Measurements from ENCODE around the gene SLC9A3. TPM values are rescaled to one million over a fixed set of nuclear protein-coding genes. Genes with fewer than 3 reads are reported as not detected.

Gene SLC9A3
- total and polyA plus RNA-seq, 4 donors, result 2.3 to 7.2 (median 4.3) TPM

GRCh38 chr5:472656-473550 lies 51.3 kb downstream of the SLC9A3 start:
- Histone ChIP-seq H3K4me3 (ENCODE audit: low read depth, low read length) (peak overlapping the region; percentile 63), H3K27me3 (ENCODE audit: control insufficient read depth, insufficient read depth, low read length) (peaks cover 18% of the 10 kb centered on the region), H3K36me3 (ENCODE audit: control insufficient read depth, insufficient read depth, low read length) (peaks cover 57% of the 10 kb centered on the region), H3K4me1 (ENCODE audit: control insufficient read depth, insufficient read depth, low read length) (peaks cover 45% of the 10 kb centered on the region), H3K27ac (ENCODE audit: low read depth, low read length) (peak overlapping the region; percentile 25), H3K9me3 (ENCODE audit: control insufficient read depth, insufficient read depth, low read length) (no peaks in the 10 kb centered on the region)
- DNase-seq (ENCODE audit: low read depth in 4 of 6, low spot score in 6 of 6), result peak; percentile 43 to 96 (median 79)
- WGBS (ENCODE audit: insufficient coverage), result under 1% methylated on average over 137 of the region's 137 CpGs

- peak in 1 of 6 donors; percentile 24 for DNase-seq (ENCODE audit: low read depth in 4 of 6, low spot score in 6 of 6)
- peaks cover 45% of the 10 kb centered on the region for H3K4me1 ChIP-seq (ENCODE audit: control insufficient read depth, insufficient read depth, low read length)
- 10% methylated on average over 25 of the region's 30 CpGs for WGBS (ENCODE audit: insufficient coverage)
- peak overlapping the region; percentile 53 for H3K4me3 ChIP-seq (ENCODE audit: low read depth, low read length)
- H3K36me3 ChIP-seq (ENCODE audit: control insufficient read depth, insufficient read depth, low read length), result peaks cover 52% of the 10 kb centered on the region
- no peak overlapping the region for H3K27ac ChIP-seq (ENCODE audit: low read depth, low read length)
- H3K27me3 ChIP-seq (ENCODE audit: control insufficient read depth, insufficient read depth, low read length), result peaks cover 18% of the 10 kb centered on the region
- no peaks in the 10 kb centered on the region for H3K9me3 ChIP-seq (ENCODE audit: control insufficient read depth, insufficient read depth, low read length)
Observed at GRCh38 chr5:472076-472655, 52.1 kb downstream of the SLC9A3 start.

DNA sequence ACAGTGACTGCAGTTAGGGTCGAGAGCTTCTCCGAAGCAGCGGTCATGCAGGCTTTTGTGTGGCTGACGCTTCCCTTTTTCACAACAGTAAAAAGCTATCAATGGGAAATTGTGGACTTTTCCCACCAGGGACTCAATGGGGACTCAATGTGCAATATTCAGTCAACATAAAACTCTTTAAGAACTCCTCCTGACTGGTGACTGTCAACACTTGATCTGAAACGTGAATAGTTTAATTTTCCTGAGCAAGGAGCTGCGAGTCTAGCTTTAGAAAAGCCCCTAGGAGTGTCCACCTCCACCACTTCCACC lies 52.5 kb downstream of the SLC9A3 start:
- H3K9me3 ChIP-seq (ENCODE audit: control insufficient read depth, insufficient read depth, low read length), result no peaks in the 10 kb centered on the region
- peaks cover 52% of the 10 kb centered on the region for H3K36me3 ChIP-seq (ENCODE audit: control insufficient read depth, insufficient read depth, low read length)
- WGBS (ENCODE audit: insufficient coverage), result 60% methylated on average over 3 of the region's 6 CpGs
- H3K27me3 ChIP-seq (ENCODE audit: control insufficient read depth, insufficient read depth, low read length), result peaks cover 17% of the 10 kb centered on the region
- no peak for DNase-seq (ENCODE audit: low read depth in 4 of 6, low spot score in 6 of 6)
- peak overlapping the region; percentile 53 for H3K4me3 ChIP-seq (ENCODE audit: low read depth, low read length)
- H3K27ac ChIP-seq (ENCODE audit: low read depth, low read length), result no peak overlapping the region
- peaks cover 45% of the 10 kb centered on the region for H3K4me1 ChIP-seq (ENCODE audit: control insufficient read depth, insufficient read depth, low read length)

GRCh38 chr5:470961-471749 lies 53.1 kb downstream of the SLC9A3 start:
- Histone ChIP-seq H3K27ac (ENCODE audit: low read depth, low read length) (no peak overlapping the region), H3K4me3 (ENCODE audit: low read depth, low read length) (no peak overlapping the region)

DNA sequence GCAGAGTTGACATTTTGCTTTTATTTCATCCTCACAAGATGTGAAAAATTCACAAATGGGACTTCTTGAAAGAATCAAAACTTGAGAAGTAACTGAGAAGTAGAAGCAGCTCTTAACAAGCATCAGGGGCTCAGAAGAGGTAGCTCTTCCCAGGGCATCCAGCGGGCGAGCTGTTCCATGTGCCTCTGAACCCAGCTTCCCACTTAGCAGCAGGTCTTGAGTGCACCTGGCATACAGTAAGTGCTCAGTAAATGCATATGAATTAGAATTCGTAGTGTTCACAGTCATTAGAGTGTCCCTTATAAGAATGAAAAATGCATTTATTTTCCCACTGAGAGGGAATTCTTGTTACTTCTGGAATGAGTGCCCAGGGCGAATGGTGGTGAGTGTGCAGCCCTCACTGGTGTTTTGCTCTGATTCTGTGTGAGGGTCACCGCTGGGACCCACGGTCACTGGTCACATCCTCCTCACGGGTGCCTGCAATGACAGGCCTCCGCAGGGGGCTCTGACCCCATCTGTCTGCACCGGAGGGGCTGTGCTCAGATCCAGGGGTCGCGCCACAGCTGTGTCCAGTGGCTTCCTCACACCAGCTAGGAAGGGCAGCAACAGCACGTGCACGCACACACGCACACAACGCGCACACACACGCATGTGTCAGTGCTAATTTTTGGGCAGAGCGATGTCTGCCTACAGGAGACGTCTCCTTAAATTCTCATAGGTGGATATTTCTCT lies 54.3 kb downstream of the SLC9A3 start:
- DNase-seq (ENCODE audit: low read depth in 4 of 6, low spot score in 6 of 6), result no peak
- Histone ChIP-seq H3K9me3 (ENCODE audit: control insufficient read depth, insufficient read depth, low read length) (no peaks in the 10 kb centered on the region), H3K27me3 (ENCODE audit: control insufficient read depth, insufficient read depth, low read length) (peaks cover 3% of the 10 kb centered on the region), H3K4me1 (ENCODE audit: control insufficient read depth, insufficient read depth, low read length) (peaks cover 29% of the 10 kb centered on the region), H3K36me3 (ENCODE audit: control insufficient read depth, insufficient read depth, low read length) (peaks cover 55% of the 10 kb centered on the region), H3K27ac (ENCODE audit: low read depth, low read length) (no peak overlapping the region), H3K4me3 (ENCODE audit: low read depth, low read length) (no peak overlapping the region)
- WGBS (ENCODE audit: insufficient coverage), result 93% methylated on average over 16 of the region's 19 CpGs

More at GRCh38 chr5:470961-471749, 53.1 kb downstream of the SLC9A3 start:
- Histone ChIP-seq H3K4me1 (ENCODE audit: control insufficient read depth, insufficient read depth, low read length) (peaks cover 41% of the 10 kb centered on the region), H3K27me3 (ENCODE audit: control insufficient read depth, insufficient read depth, low read length) (peaks cover 15% of the 10 kb centered on the region), H3K36me3 (ENCODE audit: control insufficient read depth, insufficient read depth, low read length) (peaks cover 52% of the 10 kb centered on the region), H3K9me3 (ENCODE audit: control insufficient read depth, insufficient read depth, low read length) (no peaks in the 10 kb centered on the region)
- DNase-seq (ENCODE audit: low read depth in 4 of 6, low spot score in 6 of 6), result no peak
- 92% methylated on average over 30 of the region's 31 CpGs for WGBS (ENCODE audit: insufficient coverage)

- peaks cover 67% of the 10 kb centered on the region for H3K36me3 ChIP-seq (ENCODE audit: control insufficient read depth, insufficient read depth, low read length)
- no peaks in the 10 kb centered on the region for H3K9me3 ChIP-seq (ENCODE audit: control insufficient read depth, insufficient read depth, low read length)
- no peak overlapping the region for H3K4me3 ChIP-seq (ENCODE audit: low read depth, low read length)
- no peaks in the 10 kb centered on the region for H3K27me3 ChIP-seq (ENCODE audit: control insufficient read depth, insufficient read depth, low read length)
- no peak for DNase-seq (ENCODE audit: low read depth in 4 of 6, low spot score in 6 of 6)
- H3K27ac ChIP-seq (ENCODE audit: low read depth, low read length), result no peak overlapping the region
- peaks cover 18% of the 10 kb centered on the region for H3K4me1 ChIP-seq (ENCODE audit: control insufficient read depth, insufficient read depth, low read length)
- WGBS (ENCODE audit: insufficient coverage), result 80% methylated on average over 1 of the region's 6 CpGs
Observed at GRCh38 chr5:468401-468800, 55.8 kb downstream of the SLC9A3 start.

DNA sequence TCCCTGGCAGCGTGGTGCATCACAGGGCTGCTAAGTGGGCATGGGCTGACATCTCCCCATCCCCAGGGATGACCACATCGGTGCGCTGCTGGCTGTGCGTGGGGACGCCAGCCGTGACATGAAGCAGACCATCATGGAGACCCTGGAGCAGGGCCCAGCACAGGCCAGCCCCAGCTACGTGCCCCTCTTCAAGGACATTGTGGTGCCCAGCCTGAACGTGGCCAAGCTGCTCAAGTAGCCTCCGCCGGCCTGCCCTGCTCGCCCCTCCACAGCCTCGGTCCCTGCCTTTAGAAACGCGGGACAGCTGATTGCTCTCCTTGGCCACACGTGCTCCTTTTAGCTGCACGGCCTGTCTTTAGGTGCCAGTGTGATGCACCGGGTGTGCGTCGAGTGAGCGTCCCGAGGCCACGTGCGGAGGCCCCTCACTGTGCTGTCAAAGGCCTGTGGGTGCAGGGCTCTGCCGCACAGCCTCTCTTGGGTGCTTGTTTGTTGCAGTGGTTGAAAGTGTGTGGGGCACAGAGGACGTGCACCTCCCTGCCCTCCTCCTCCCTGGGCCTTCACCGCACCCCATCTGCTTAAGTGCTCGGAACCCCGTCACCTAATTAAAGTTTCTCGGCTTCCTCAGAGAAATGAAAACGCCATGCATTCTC lies 57.5 kb downstream of the SLC9A3 start:
- no peaks in the 10 kb centered on the region for H3K27me3 ChIP-seq (ENCODE audit: control insufficient read depth, insufficient read depth, low read length)
- no peaks in the 10 kb centered on the region for H3K9me3 ChIP-seq (ENCODE audit: control insufficient read depth, insufficient read depth, low read length)
- H3K36me3 ChIP-seq (ENCODE audit: control insufficient read depth, insufficient read depth, low read length), result peaks cover 79% of the 10 kb centered on the region
- H3K4me1 ChIP-seq (ENCODE audit: control insufficient read depth, insufficient read depth, low read length), result peaks cover 11% of the 10 kb centered on the region
- no peak for DNase-seq (ENCODE audit: low read depth in 4 of 6, low spot score in 6 of 6)
- no peak overlapping the region for H3K4me3 ChIP-seq (ENCODE audit: low read depth, low read length)
- no peak overlapping the region for H3K27ac ChIP-seq (ENCODE audit: low read depth, low read length)
- WGBS (ENCODE audit: insufficient coverage), result 94% methylated on average over 28 of the region's 30 CpGs

GRCh38 chr5:465591-466403 lies 58.5 kb downstream of the SLC9A3 start:
- Histone ChIP-seq H3K36me3 (ENCODE audit: control insufficient read depth, insufficient read depth, low read length) (peaks cover 76% of the 10 kb centered on the region), H3K9me3 (ENCODE audit: control insufficient read depth, insufficient read depth, low read length) (no peaks in the 10 kb centered on the region), H3K4me1 (ENCODE audit: control insufficient read depth, insufficient read depth, low read length) (peaks cover 1% of the 10 kb centered on the region), H3K4me3 (ENCODE audit: low read depth, low read length) (no peak overlapping the region), H3K27ac (ENCODE audit: low read depth, low read length) (no peak overlapping the region), H3K27me3 (ENCODE audit: control insufficient read depth, insufficient read depth, low read length) (no peaks in the 10 kb centered on the region)
- DNase-seq (ENCODE audit: low read depth in 4 of 6, low spot score in 6 of 6), result no peak
- WGBS (ENCODE audit: insufficient coverage), result 93% methylated on average over 29 of the region's 29 CpGs

All from spinal cord (tissue), 10 donors.